ENCODE results near the gene GFRA3.

GFRA3 gene

GRCh38 chr5:138246334-138246733, 28.1 kb downstream of the GFRA3 start:
- DNase-seq: no peak

DNA sequence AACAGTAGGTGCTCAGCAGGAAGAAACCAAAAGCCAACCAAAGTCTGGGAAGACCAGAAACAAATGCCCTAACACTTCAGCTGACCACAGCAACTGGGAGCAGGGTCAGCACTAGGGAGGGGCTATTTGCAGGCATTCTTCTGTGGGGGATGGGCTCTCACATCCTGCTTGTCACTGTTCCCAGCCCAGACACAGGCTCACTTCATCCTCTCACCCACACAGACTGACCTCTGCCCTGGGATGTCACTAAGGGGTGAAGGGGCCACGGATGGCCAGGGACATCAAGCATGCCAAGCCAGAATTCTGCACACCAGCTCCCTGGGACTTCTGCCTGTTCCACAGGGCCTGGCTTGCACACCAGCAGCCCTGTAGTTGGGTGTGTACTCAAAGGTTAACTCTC, 28.7 kb downstream of the GFRA3 start:
- DNase-seq: no peak

GRCh38 chr5:138243794-138244193, 30.6 kb downstream of the GFRA3 start:
- DNase-seq: peak; percentile 5

GRCh38 chr5:138241688-138242571, 32.5 kb downstream of the GFRA3 start:
- peak; percentile 17 for DNase-seq

- DNase-seq: no peak
These were observed 33.6 kb downstream of the GFRA3 start for GRCh38 chr5:138240650-138241385.

- DNase-seq: no peak
These were observed 36.4 kb downstream of the GFRA3 start for GRCh38 chr5:138238034-138238433.

- no peak for DNase-seq
These were observed 39.8 kb downstream of the GFRA3 start for GRCh38 chr5:138234651-138235050.

GRCh38 chr5:138233280-138233679, 41.1 kb downstream of the GFRA3 start:
- no peak for DNase-seq

DNA sequence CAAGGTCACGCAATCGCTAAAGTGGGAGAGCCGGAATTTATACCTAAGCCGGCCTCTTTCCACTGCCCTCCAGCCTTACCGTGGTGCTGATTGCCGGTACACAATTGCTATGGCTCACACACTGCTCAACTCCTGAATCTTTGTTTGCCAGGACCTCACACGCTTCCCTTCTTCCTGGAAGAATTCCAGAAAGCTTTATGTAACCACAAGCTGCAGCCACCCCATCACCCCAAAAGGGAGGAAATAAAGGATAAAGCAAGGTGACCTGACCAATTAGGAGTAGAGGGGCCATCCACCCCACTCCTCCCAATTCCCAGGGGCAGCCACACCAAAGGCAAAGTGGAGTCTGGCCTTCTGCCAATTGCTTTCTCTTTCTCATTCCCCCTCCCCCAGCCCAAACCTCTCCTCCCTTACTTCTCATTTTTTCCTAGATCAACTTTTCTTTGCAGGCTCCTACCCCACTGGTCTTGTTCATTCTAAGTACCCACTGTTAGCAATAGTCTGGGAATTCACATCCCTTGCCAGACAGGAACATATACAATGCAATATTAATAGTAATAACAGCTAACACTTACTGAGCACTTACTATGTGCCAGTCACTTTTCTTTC, 43.3 kb downstream of the GFRA3 start:
- DNase-seq: peak; percentile 61

GRCh38 chr5:138230261-138230660, 44.2 kb downstream of the GFRA3 start:
- peak; percentile 62 for DNase-seq

- DNase-seq: no peak
These were observed 45.0 kb downstream of the GFRA3 start for GRCh38 chr5:138229387-138229786.

- DNase-seq: no peak
These were observed 47.5 kb downstream of the GFRA3 start for GRCh38 chr5:138226910-138227309.

- DNase-seq: no peak
These were observed 49.7 kb downstream of the GFRA3 start for GRCh38 chr5:138224712-138225111.

GRCh38 chr5:138223532-138223931, 50.9 kb downstream of the GFRA3 start:
- no peak for DNase-seq

GRCh38 chr5:138216799-138217198, 57.6 kb downstream of the GFRA3 start:
- no peak for DNase-seq

- peak; percentile 99 for DNase-seq
These were observed 61.0 kb downstream of the GFRA3 start, which contains the start of gene CDC23 for GRCh38 chr5:138213161-138214029. CDC23 (minus strand) TSS chr5:138213323; CDS start chr5:138213312, 11 bp downstream.

GRCh38 chr5:138212828-138213160, 61.6 kb downstream of the GFRA3 start:
- DNase-seq: no peak

DNA sequence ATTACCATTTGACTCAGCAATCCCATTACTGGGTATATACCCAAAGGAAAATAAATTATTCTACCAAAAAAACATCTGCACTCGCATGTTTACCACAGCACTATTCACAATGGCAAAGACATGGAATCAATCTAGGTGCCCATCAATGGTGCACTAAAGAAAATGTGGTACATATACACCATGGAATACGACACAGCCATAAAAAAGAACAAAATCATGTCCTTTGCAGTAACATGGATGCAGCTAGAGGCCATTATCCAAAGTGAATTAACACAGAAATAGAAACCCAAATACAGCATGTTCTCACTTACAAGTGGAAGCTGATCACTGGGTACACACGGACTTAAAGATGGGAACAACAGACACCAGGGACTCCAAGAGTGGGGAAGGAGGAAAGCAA, 63.4 kb downstream of the GFRA3 start:
- no peak for DNase-seq
